G401.6 (cell line): ENCODE measurements around the gene UVRAG.
"Not testable (repeated sequence)": the region's sequence is repeated elsewhere in the genome, so short reads cannot be mapped to it uniquely, and the experiment has no call there.

ENCODE experiments used
- FAIRE-seq: peaks from 2 replicates; lab custom pipeline; 2012; peaks lifted over from hg19 to GRCh38; lab: Jason Lieb, UNC

UVRAG gene

GRCh38 chr11:75968021-75968625 is 153.1 kb downstream of the UVRAG start:
- no peak for FAIRE-seq

GRCh38 chr11:75969626-75970308 is 154.8 kb downstream of the UVRAG start:
- FAIRE-seq: no peak

GRCh38 chr11:75973710-75974109 is 158.7 kb downstream of the UVRAG start:
- FAIRE-seq: not testable (repeated sequence)

GRCh38 chr11:75979075-75979474 is 164.1 kb downstream of the UVRAG start:
- not testable (repeated sequence) for FAIRE-seq

GRCh38 chr11:75979479-75980027 is 164.5 kb downstream of the UVRAG start:
- not testable (repeated sequence) for FAIRE-seq

GRCh38 chr11:75980031-75980430 is 165.0 kb downstream of the UVRAG start:
- no peak for FAIRE-seq

GRCh38 chr11:75981546-75981945 is 166.5 kb downstream of the UVRAG start:
- FAIRE-seq: no peak

- no peak for FAIRE-seq
These were observed 167.3 kb downstream of the UVRAG start for GRCh38 chr11:75982309-75982708.

GRCh38 chr11:75986966-75987365 is 172.0 kb downstream of the UVRAG start:
- FAIRE-seq: no peak

- no peak for FAIRE-seq
These were observed 178.1 kb downstream of the UVRAG start for GRCh38 chr11:75993126-75993525.

- FAIRE-seq: no peak
These were observed 179.6 kb downstream of the UVRAG start for GRCh38 chr11:75994616-75995015.

GRCh38 chr11:75996523-75997442 is 181.8 kb downstream of the UVRAG start:
- no peak for FAIRE-seq

GRCh38 chr11:76004400-76004799 is 189.4 kb downstream of the UVRAG start:
- no peak for FAIRE-seq

- FAIRE-seq: no peak
These were observed 190.7 kb downstream of the UVRAG start for GRCh38 chr11:76005756-76006155.

GRCh38 chr11:76007166-76007565 is 192.2 kb downstream of the UVRAG start:
- FAIRE-seq: no peak

- FAIRE-seq: no peak
These were observed 193.5 kb downstream of the UVRAG start for GRCh38 chr11:76008474-76008873.

- FAIRE-seq: no peak
These were observed 195.0 kb downstream of the UVRAG start for GRCh38 chr11:76010051-76010450.

GRCh38 chr11:76013526-76013925 is 198.5 kb downstream of the UVRAG start:
- no peak for FAIRE-seq

GRCh38 chr11:76023236-76024068 is 208.4 kb downstream of the UVRAG start:
- FAIRE-seq: no peak

GRCh38 chr11:76025068-76025467 is 210.1 kb downstream of the UVRAG start:
- FAIRE-seq: no peak

- FAIRE-seq: no peak
These were observed 210.8 kb downstream of the UVRAG start for GRCh38 chr11:76025817-76026216.

- no peak for FAIRE-seq
These were observed 211.3 kb downstream of the UVRAG start for GRCh38 chr11:76026281-76026680.
